Activated gamma-delta T cell treated with Interleukin-2 at 50 U/mL for 16 hours (primary cell): ENCODE results near the gene TMEM266.

Experiments used
- DNase-seq: peaks from one replicate; pipeline ENCODE4 v3.0.0-alpha.2; 2020

TMEM266 gene

GRCh38 chr15:76070192-76070591 is 10.4 kb downstream of the TMEM266 start:
- no peak for DNase-seq

- DNase-seq: no peak
These were observed 11.3 kb downstream of the TMEM266 start for GRCh38 chr15:76070921-76071635.

- DNase-seq: no peak
These were observed 12.0 kb downstream of the TMEM266 start for GRCh38 chr15:76071806-76072205.

GRCh38 chr15:76073554-76073953 is 13.8 kb downstream of the TMEM266 start:
- DNase-seq: no peak

GRCh38 chr15:76075046-76075445 is 15.3 kb downstream of the TMEM266 start:
- DNase-seq: no peak

GRCh38 chr15:76078285-76078877 is 18.6 kb downstream of the TMEM266 start:
- DNase-seq: no peak

- no peak for DNase-seq
These were observed 24.5 kb downstream of the TMEM266 start for GRCh38 chr15:76084256-76084655.

- DNase-seq: no peak
These were observed 38.9 kb downstream of the TMEM266 start for GRCh38 chr15:76098685-76099084.

- DNase-seq: no peak
These were observed 39.6 kb downstream of the TMEM266 start for GRCh38 chr15:76099388-76099787.

- no peak for DNase-seq
These were observed 40.6 kb downstream of the TMEM266 start for GRCh38 chr15:76100361-76100760.

GRCh38 chr15:76101655-76102054 is 41.9 kb downstream of the TMEM266 start:
- DNase-seq: no peak

GRCh38 chr15:76105391-76105790 is 45.6 kb downstream of the TMEM266 start:
- no peak for DNase-seq

GRCh38 chr15:76105911-76106310 is 46.1 kb downstream of the TMEM266 start:
- no peak for DNase-seq

- no peak for DNase-seq
These were observed 47.4 kb downstream of the TMEM266 start for GRCh38 chr15:76107169-76107568.

- DNase-seq: no peak
These were observed 48.4 kb downstream of the TMEM266 start for GRCh38 chr15:76108021-76108723.

- DNase-seq: no peak
These were observed 49.3 kb downstream of the TMEM266 start for GRCh38 chr15:76109046-76109445.

- DNase-seq: no peak
These were observed 54.8 kb downstream of the TMEM266 start for GRCh38 chr15:76114561-76114960.

GRCh38 chr15:76116138-76116885 is 56.5 kb downstream of the TMEM266 start:
- no peak for DNase-seq

GRCh38 chr15:76117181-76117580 is 57.4 kb downstream of the TMEM266 start:
- no peak for DNase-seq

GRCh38 chr15:76118767-76119166 is 59.0 kb downstream of the TMEM266 start:
- no peak for DNase-seq

GRCh38 chr15:76123031-76123430 is 63.2 kb downstream of the TMEM266 start:
- no peak for DNase-seq

- DNase-seq: no peak
These were observed 67.4 kb downstream of the TMEM266 start for GRCh38 chr15:76127169-76127568.

GRCh38 chr15:76127880-76128279 is 68.1 kb downstream of the TMEM266 start:
- no peak for DNase-seq
